Activated CD8-positive, alpha-beta T cell treated with anti-CD3 and anti-CD28 coated beads for 36 hours (primary cell): Measurements from ENCODE around the gene MYO16. TPM values are rescaled to one million over a fixed set of nuclear protein-coding genes. Genes with fewer than 3 reads are reported as not detected.

Source experiments
- ATAC-seq: fragments of 200-7000 bp; cut with Tn5 transposase; one replicate; pipeline ENCODE4 v1.10.0; 2021; ENCODE audit warnings: mild to moderate bottlenecking, moderate library complexity
- CTCF ChIA-PET: fragments of 350-600 bp; sonication (Branson Sonifier 250); formaldehyde crosslinking; loops from one replicate; lab custom pipeline; 2021; ENCODE audit warnings: antibody characterized with exemption; lab: Charles Lee
- POLR2A ChIA-PET: fragments of 350-600 bp; sonication (Branson Sonifier 250); formaldehyde crosslinking; loops from one replicate; lab custom pipeline; 2021; ENCODE audit warnings: antibody characterized with exemption; lab: Charles Lee
- DNase-seq: peaks from one replicate; pipeline ENCODE4 v3.0.0-alpha.2; 2020
- H3K27ac Mint-ChIP-seq: one replicate; pipeline ENCODE4 v1.8.0; 2021; ENCODE audit warnings: mild to moderate bottlenecking, mixed read lengths
- H3K27me3 Mint-ChIP-seq: one replicate; pipeline ENCODE4 v1.8.0; 2021; ENCODE audit warnings: mixed read lengths
- H3K36me3 Mint-ChIP-seq: one replicate; pipeline ENCODE4 v1.8.0; 2021; ENCODE audit warnings: low read depth, mixed read lengths
- H3K4me1 Mint-ChIP-seq: one replicate; pipeline ENCODE4 v1.8.0; 2021; ENCODE audit warnings: low read depth, mixed read lengths
- H3K4me3 Mint-ChIP-seq: one replicate; pipeline ENCODE4 v1.8.0; 2021; ENCODE audit warnings: mild to moderate bottlenecking, moderate library complexity, mixed read lengths
- H3K9me3 Mint-ChIP-seq: one replicate; pipeline ENCODE4 v1.8.0; 2021; ENCODE audit warnings: mixed read lengths
- CTCF ChIP-seq: fragments of 200-600 bp; IDR thresholded peaks from one replicate; pipeline ENCODE4 v1.8.0; 2022; ENCODE audit warnings: antibody characterized with exemption, mild to moderate bottlenecking
- intact Hi-C: fragments of 100-400 bp; cut with micrococcal nuclease; formaldehyde crosslinking; loops from one replicate; pipeline ENCODE4 v1.10.0; 2022
- total RNA-seq, 2 experiments: library from RNA; stranded (reverse); gene quantifications; one replicate each; pipeline ENCODE4 v1.2.3, GENCODE V29; 2021

Gene MYO16
- total RNA-seq, 2 experiments from 2014 or later, result not detected

- ChIA-PET CTCF (interaction anchor here (0.9 to 2.7 kb wide), 4 partner anchors 10 to 870 kb away, joined by 3 to 11 read pairs (median 5); no protein-coding TSS in a partner anchor), POLR2A (no interaction called here)
- H3K27me3 Mint-ChIP-seq, result peaks cover 12% of the 10 kb centered on the region
- H3K4me1 Mint-ChIP-seq, result peaks cover 16% of the 10 kb centered on the region
- H3K36me3 Mint-ChIP-seq, result no peaks in the 10 kb centered on the region
- H3K4me3 Mint-ChIP-seq, result peak overlapping the region; percentile 54
- H3K9me3 Mint-ChIP-seq, result no peaks in the 10 kb centered on the region
- peak; percentile 13 for DNase-seq
- intact Hi-C loops, result no loop called here
- no peak for ATAC-seq
- H3K27ac Mint-ChIP-seq, result peak overlapping the region; percentile 79
- no peak for TF ChIP-seq CTCF
These were observed 285.8 kb downstream of the MYO16 start for GRCh38 chr13:108915095-108915633.

- no peak for TF ChIP-seq CTCF
- peak; percentile 96 for DNase-seq
- peaks cover 7% of the 10 kb centered on the region for H3K27me3 Mint-ChIP-seq
- H3K27ac Mint-ChIP-seq, result peak overlapping the region; percentile 79
- ATAC-seq, result peak; percentile 94
- no peaks in the 10 kb centered on the region for H3K36me3 Mint-ChIP-seq
- no peaks in the 10 kb centered on the region for H3K9me3 Mint-ChIP-seq
- peak overlapping the region; percentile 54 for H3K4me3 Mint-ChIP-seq
- POLR2A ChIA-PET, result no interaction called here
- intact Hi-C loops, result no loop called here
- peaks cover 16% of the 10 kb centered on the region for H3K4me1 Mint-ChIP-seq
- CTCF ChIA-PET, result interaction anchor here (1.2 to 2.7 kb wide), 3 partner anchors 10 to 869 kb away, joined by 4 to 11 read pairs (median 6); no protein-coding TSS in a partner anchor
These were observed 286.5 kb downstream of the MYO16 start for GRCh38 chr13:108915634-108916512.

- no peak overlapping the region for H3K4me3 Mint-ChIP-seq
- TF ChIP-seq CTCF, result no peak
These were observed 288.2 kb downstream of the MYO16 start for GRCh38 chr13:108917581-108917980.

GRCh38 chr13:108919036-108919907 is 289.9 kb downstream of the MYO16 start:
- no peak overlapping the region for H3K27ac Mint-ChIP-seq
- H3K27me3 Mint-ChIP-seq, result peaks cover 2% of the 10 kb centered on the region
- TF ChIP-seq CTCF, result no peak
- no peaks in the 10 kb centered on the region for H3K9me3 Mint-ChIP-seq
- no peak overlapping the region for H3K4me3 Mint-ChIP-seq
- POLR2A ChIA-PET, result no interaction called here
- CTCF ChIA-PET, result no interaction called here
- no peaks in the 10 kb centered on the region for H3K36me3 Mint-ChIP-seq
- peaks cover 16% of the 10 kb centered on the region for H3K4me1 Mint-ChIP-seq
- DNase-seq, result no peak
- ATAC-seq, result no peak
- intact Hi-C loops, result no loop called here

More at GRCh38 chr13:108917581-108917980, 288.2 kb downstream of the MYO16 start:
- Mint-ChIP-seq H3K4me1 (peaks cover 16% of the 10 kb centered on the region), H3K27me3 (peaks cover 3% of the 10 kb centered on the region), H3K36me3 (no peaks in the 10 kb centered on the region), H3K27ac (no peak overlapping the region), H3K9me3 (no peaks in the 10 kb centered on the region)
- POLR2A ChIA-PET, result no interaction called here
- intact Hi-C loops, result no loop called here
- ATAC-seq (no peak), DNase-seq (no peak)
- CTCF ChIA-PET, result no interaction called here
